Amniotic stem cell (primary cell): ENCODE data around the gene PTPRK.

Source experiments
- DNase-seq: peaks from one replicate; lab custom pipeline; 2025; lab: John Stamatoyannopoulos, UW

Gene PTPRK

GRCh38 chr6:128138694-128139093 lies 381.7 kb downstream of the PTPRK start:
- DNase-seq = no peak

GRCh38 chr6:128135325-128135724 lies 385.1 kb downstream of the PTPRK start:
- no peak for DNase-seq

- DNase-seq = no peak
These were observed 388.8 kb downstream of the PTPRK start for GRCh38 chr6:128131566-128131965.

GRCh38 chr6:128131036-128131435 lies 389.4 kb downstream of the PTPRK start:
- no peak for DNase-seq

GRCh38 chr6:128129679-128130078 lies 390.7 kb downstream of the PTPRK start:
- DNase-seq = no peak

- DNase-seq = no peak
These were observed 392.7 kb downstream of the PTPRK start for GRCh38 chr6:128127650-128128049.

GRCh38 chr6:128124713-128125112 lies 395.7 kb downstream of the PTPRK start:
- DNase-seq = no peak

- DNase-seq = no peak
These were observed 398.8 kb downstream of the PTPRK start for GRCh38 chr6:128121610-128122009.

GRCh38 chr6:128121190-128121589 lies 399.2 kb downstream of the PTPRK start:
- no peak for DNase-seq

GRCh38 chr6:128118401-128118800 lies 402.0 kb downstream of the PTPRK start:
- no peak for DNase-seq

GRCh38 chr6:128117916-128118315 lies 402.5 kb downstream of the PTPRK start:
- no peak for DNase-seq

- DNase-seq = no peak
These were observed 406.2 kb downstream of the PTPRK start for GRCh38 chr6:128114164-128114563.

GRCh38 chr6:128112494-128112893 lies 407.9 kb downstream of the PTPRK start:
- DNase-seq = no peak

GRCh38 chr6:128111096-128111495 lies 409.3 kb downstream of the PTPRK start:
- no peak for DNase-seq

GRCh38 chr6:128107682-128108081 lies 412.7 kb downstream of the PTPRK start:
- no peak for DNase-seq

- DNase-seq = no peak
These were observed 420.7 kb downstream of the PTPRK start for GRCh38 chr6:128099571-128100197.

GRCh38 chr6:128098000-128098581 lies 422.3 kb downstream of the PTPRK start:
- DNase-seq = no peak

- no peak for DNase-seq
These were observed 423.4 kb downstream of the PTPRK start for GRCh38 chr6:128097009-128097408.

GRCh38 chr6:128095362-128095761 lies 425.0 kb downstream of the PTPRK start:
- DNase-seq = no peak

GRCh38 chr6:128079021-128079420 lies 441.4 kb downstream of the PTPRK start:
- DNase-seq = no peak

- DNase-seq = no peak
These were observed 442.1 kb downstream of the PTPRK start for GRCh38 chr6:128078276-128078675.

GRCh38 chr6:128076843-128077242 lies 443.6 kb downstream of the PTPRK start:
- no peak for DNase-seq

- no peak for DNase-seq
These were observed 445.8 kb downstream of the PTPRK start for GRCh38 chr6:128074567-128074966.

GRCh38 chr6:128073389-128073788 lies 447.0 kb downstream of the PTPRK start:
- no peak for DNase-seq
